HG02981 (cell line): ENCODE measurements around the gene TRIM44.
"Not testable (repeated sequence)": the region's sequence is repeated elsewhere in the genome, so short reads cannot be mapped to it uniquely, and the experiment has no call there.

Experiments
- ATAC-seq: cut with Tn5 transposase; IDR thresholded peaks from one replicate; pipeline ENCODE4 v1.9.1; 2021; ENCODE audit warnings: mild to moderate bottlenecking, moderate library complexity; ENCODE audit not compliant: unreplicated experiment

Gene TRIM44

GRCh38 chr11:35668350-35668749, 5.8 kb downstream of the TRIM44 start:
- not testable (repeated sequence) for ATAC-seq

GRCh38 chr11:35671396-35672127, 9.0 kb downstream of the TRIM44 start:
- no peak for ATAC-seq

- no peak for ATAC-seq
Measured at GRCh38 chr11:35672608-35673007, 10.0 kb downstream of the TRIM44 start.

- ATAC-seq, result no peak
Measured at GRCh38 chr11:35675901-35676610, 13.5 kb downstream of the TRIM44 start.

- no peak for ATAC-seq
Measured at GRCh38 chr11:35676611-35676965, 14.0 kb downstream of the TRIM44 start.

- ATAC-seq, result no peak
Measured at GRCh38 chr11:35677904-35678303, 15.3 kb downstream of the TRIM44 start.

- ATAC-seq, result no peak
Measured at GRCh38 chr11:35678471-35678870, 15.9 kb downstream of the TRIM44 start.

GRCh38 chr11:35678975-35679374, 16.4 kb downstream of the TRIM44 start:
- no peak for ATAC-seq

GRCh38 chr11:35680506-35680905, 17.9 kb downstream of the TRIM44 start:
- no peak for ATAC-seq

GRCh38 chr11:35681163-35681767, 18.7 kb downstream of the TRIM44 start:
- ATAC-seq, result no peak

GRCh38 chr11:35682230-35683173, 19.9 kb downstream of the TRIM44 start:
- no peak for ATAC-seq

GRCh38 chr11:35683728-35684339, 21.3 kb downstream of the TRIM44 start:
- ATAC-seq, result peak; percentile 70

- no peak for ATAC-seq
Measured at GRCh38 chr11:35688023-35688422, 25.4 kb downstream of the TRIM44 start.

GRCh38 chr11:35689081-35689996, 26.8 kb downstream of the TRIM44 start:
- no peak for ATAC-seq

- no peak for ATAC-seq
Measured at GRCh38 chr11:35702126-35702525, 39.6 kb downstream of the TRIM44 start.

GRCh38 chr11:35709376-35709775, 46.8 kb downstream of the TRIM44 start:
- ATAC-seq, result no peak

- ATAC-seq, result no peak
Measured at GRCh38 chr11:35711173-35711910, 48.8 kb downstream of the TRIM44 start.

- no peak for ATAC-seq
Measured at GRCh38 chr11:35711924-35712323, 49.3 kb downstream of the TRIM44 start.

GRCh38 chr11:35712533-35712932, 50.0 kb downstream of the TRIM44 start:
- no peak for ATAC-seq
